ENCODE measurements around the gene CCDC137. TPM values are rescaled to one million over a fixed set of nuclear protein-coding genes. Genes with fewer than 3 reads are reported as not detected.
A peak's percentile ranks its signal among the peaks of the same experiment; 100 is the strongest.
"Not testable (repeated sequence)": the region's sequence is repeated elsewhere in the genome, so short reads cannot be mapped to it uniquely, and the experiment has no call there.

CCDC137 gene, protein sequence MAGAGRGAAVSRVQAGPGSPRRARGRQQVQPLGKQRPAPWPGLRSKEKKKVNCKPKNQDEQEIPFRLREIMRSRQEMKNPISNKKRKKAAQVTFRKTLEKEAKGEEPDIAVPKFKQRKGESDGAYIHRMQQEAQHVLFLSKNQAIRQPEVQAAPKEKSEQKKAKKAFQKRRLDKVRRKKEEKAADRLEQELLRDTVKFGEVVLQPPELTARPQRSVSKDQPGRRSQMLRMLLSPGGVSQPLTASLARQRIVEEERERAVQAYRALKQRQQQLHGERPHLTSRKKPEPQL
- total RNA-seq = 10 to 100 TPM in 2 of 4 donors, 1 to 10 TPM in 2; 6.7 to 17.1 (median 11.2) TPM

DNA sequence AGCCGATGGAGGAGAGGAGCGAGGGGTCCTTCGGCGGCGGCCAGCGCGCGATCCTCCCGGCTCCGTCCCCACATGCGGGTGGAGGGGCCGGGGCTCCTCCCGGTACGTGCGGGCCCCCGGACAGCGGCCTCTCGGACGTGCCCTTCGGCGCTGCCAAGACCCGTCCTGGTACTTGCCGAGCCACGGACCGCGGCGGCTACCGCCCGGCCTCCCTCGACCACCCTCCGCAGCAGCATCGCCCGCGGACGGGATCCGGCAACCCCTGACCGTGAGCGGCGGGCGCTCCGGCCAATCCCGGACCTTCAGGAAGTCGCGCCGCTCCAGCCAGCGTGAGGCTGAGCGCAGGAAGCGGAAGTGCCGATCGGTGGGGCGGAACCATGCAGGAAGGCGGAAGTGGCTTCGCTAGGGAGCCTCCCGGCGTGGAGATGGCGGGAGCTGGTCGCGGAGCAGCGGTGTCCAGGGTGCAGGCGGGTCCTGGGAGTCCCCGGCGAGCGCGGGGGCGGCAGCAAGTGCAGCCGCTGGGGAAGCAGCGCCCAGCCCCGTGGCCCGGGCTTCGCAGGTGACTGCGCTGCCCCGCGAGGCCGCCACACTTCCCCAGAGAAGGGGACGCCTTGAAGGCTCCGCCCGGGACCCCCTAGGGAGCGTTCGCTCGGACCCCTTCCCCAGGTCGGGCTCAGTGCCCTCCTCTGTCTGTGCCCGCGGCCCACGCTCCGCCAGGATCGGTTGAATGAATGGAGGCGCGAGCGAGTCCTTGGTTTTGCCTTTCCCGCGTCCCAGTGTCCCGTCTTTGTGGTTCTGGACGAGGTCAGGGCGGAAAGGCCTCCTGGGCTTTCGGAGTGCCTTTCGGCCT is at the start of gene CCDC137, which contains the start of gene OXLD1:
Gene CCDC137, plus strand, starts transcription at position 396 of the 850 bp plus-strand sequence. Its CDS starts 30 bp downstream, at position 426.
Gene OXLD1, minus strand, starts transcription at position 264 of the 850 bp plus-strand sequence. Its CDS starts 28 bp downstream, at position 236.
- H3K9me3 ChIP-seq = no peaks in the 10 kb centered on the region
- peak within 1 kb of the TSS; percentile 78 to 97 (median 88) for H3K4me3 ChIP-seq
- TF ChIP-seq, protein P1, sequence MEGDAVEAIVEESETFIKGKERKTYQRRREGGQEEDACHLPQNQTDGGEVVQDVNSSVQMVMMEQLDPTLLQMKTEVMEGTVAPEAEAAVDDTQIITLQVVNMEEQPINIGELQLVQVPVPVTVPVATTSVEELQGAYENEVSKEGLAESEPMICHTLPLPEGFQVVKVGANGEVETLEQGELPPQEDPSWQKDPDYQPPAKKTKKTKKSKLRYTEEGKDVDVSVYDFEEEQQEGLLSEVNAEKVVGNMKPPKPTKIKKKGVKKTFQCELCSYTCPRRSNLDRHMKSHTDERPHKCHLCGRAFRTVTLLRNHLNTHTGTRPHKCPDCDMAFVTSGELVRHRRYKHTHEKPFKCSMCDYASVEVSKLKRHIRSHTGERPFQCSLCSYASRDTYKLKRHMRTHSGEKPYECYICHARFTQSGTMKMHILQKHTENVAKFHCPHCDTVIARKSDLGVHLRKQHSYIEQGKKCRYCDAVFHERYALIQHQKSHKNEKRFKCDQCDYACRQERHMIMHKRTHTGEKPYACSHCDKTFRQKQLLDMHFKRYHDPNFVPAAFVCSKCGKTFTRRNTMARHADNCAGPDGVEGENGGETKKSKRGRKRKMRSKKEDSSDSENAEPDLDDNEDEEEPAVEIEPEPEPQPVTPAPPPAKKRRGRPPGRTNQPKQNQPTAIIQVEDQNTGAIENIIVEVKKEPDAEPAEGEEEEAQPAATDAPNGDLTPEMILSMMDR (IDR thresholded peaks at IDR 0.05 in 4 of 5, conservative IDR thresholded peaks at IDR 0.05 in 1 of 5) = no peak
- TF ChIP-seq POLR2A (IDR thresholded peaks at IDR 0.05) = peak; percentile 69 to 88
- peaks cover 0 to 35% of the 10 kb centered on the region in 2 donors for H3K36me3 ChIP-seq
- peaks cover 19 to 21% of the 10 kb centered on the region in 2 donors for H3K4me1 ChIP-seq
- peak within 1 kb of the TSS; percentile 73 to 87 (median 84) for H3K27ac ChIP-seq
- DNase-seq (peak; percentile 93), ATAC-seq (peak; percentile 97 to 98)
- intact Hi-C loops (cut with DNase I; ENCODE audit: low total_unique reads) = loop anchor here (1.0 to 2.0 kb wide), 2 partner anchors 17 to 30 kb away; partner anchors contain the start of genes ARL16, NPLOC4 and TSPAN10
- H3K27me3 ChIP-seq = no peaks in the 10 kb centered on the region
- in situ Hi-C loops (cut with MboI; ENCODE audit: low sequenced_read_pairs in 4 of 4) = no loop called here

DNA sequence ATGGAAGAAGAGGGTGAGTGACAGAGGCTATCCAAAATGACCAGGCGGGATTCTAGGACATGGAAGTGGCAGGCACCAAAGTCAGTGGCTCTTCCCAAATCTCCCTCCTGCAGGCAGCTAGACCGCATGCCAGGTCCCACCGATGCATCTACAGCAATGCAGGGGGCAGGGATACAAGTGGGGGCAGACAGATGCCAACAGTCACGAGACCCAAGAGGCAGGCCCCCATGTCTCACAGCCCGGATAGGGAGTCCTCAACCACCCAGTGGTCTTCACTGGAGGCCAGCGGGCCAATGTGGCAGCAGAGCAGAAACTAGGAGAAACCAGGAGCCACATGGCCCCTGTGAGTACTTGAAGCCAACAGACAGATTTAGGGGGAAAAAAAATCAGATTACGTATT is 49.7 kb upstream of the CCDC137 start:
- H3K36me3 ChIP-seq = peaks cover 0 to 57% of the 10 kb centered on the region in 2 donors
- peaks cover 18 to 24% of the 10 kb centered on the region in 2 donors for H3K4me1 ChIP-seq
- in situ Hi-C loops (cut with MboI; ENCODE audit: low sequenced_read_pairs in 4 of 4) = loop anchor here in 1 of 4 donors (25.0 kb wide), 1 partner anchor 355 kb away; no protein-coding TSS in a partner anchor
- H3K4me3 ChIP-seq = no peak overlapping the region
- H3K9me3 ChIP-seq = no peaks in the 10 kb centered on the region
- intact Hi-C loops (cut with DNase I; ENCODE audit: low total_unique reads) = no loop called here
- no peak for DNase-seq
- no peak overlapping the region for H3K27ac ChIP-seq
- no peak for ATAC-seq
- no peak for TF ChIP-seq POLR2A (IDR thresholded peaks at IDR 0.05)
- TF ChIP-seq, protein P1 (IDR thresholded peaks at IDR 0.05 in 4 of 5, conservative IDR thresholded peaks at IDR 0.05 in 1 of 5) = no peak
- H3K27me3 ChIP-seq = no peaks in the 10 kb centered on the region

DNA sequence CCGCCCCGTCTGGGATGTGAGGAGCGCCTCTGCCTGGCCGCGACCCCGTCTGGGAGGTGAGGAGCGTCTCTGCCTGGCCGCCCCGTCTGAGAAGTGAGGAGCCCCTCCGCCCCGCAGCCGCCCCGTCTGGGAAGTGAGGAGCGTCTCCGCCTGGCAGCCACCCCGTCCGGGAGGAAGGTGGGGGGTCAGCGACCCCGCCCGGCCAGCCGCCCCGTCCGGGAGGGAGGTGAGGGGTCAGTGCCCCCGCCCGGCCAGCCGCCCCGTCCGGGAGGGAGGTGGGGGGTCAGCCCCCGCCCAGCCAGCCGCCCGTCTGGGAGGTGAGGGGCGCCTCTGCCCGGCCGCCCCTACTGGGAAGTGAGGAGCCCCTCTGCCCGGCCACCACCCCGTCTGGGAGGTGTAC is 48.2 kb upstream of the CCDC137 start:
- H3K9me3 ChIP-seq; H3K4me3 ChIP-seq; H3K27me3 ChIP-seq; ATAC-seq; intact Hi-C loops (cut with DNase I; ENCODE audit: low total_unique reads); DNase-seq; H3K27ac ChIP-seq: not testable (repeated sequence)
- in situ Hi-C loops (cut with MboI; ENCODE audit: low sequenced_read_pairs in 4 of 4) = loop anchor here in 1 of 4 donors (25.0 kb wide), 1 partner anchor 356 kb away; no protein-coding TSS in a partner anchor
- H3K4me1 ChIP-seq = peaks cover 18 to 22% of the 10 kb centered on the region in 2 donors
- H3K36me3 ChIP-seq = peaks cover 0 to 57% of the 10 kb centered on the region in 2 donors

DNA sequence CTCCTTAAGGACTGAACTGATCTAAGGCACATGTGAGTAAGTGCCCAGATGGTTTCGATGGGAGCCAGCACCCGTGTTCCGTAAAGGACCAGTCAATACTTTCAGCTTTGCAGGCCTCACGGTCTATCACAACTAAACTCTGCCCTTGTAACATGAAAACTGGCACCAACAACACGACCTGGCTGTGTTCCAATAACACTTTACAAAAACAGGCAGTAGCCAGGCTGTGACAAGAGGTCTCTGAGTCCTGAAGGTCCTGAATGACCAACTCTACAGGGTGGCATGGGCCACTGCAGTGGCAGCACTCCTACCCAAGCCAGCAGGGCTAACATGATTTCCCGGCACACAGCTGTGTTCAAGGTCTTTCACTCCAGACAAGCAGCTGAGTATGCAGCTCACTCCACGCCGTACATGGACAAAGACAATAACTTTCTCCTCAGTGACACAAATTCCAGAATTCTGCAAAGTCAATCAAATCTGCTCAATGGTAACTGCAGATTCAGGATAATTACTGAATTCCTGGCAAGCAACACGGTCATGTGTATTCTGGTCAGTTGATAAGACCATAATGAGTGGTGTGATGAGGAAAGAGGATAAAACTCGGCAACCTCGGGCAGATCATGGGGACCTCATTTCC is 44.9 kb upstream of the CCDC137 start:
- intact Hi-C loops (cut with DNase I; ENCODE audit: low total_unique reads) = no loop called here
- TF ChIP-seq, protein P1 (IDR thresholded peaks at IDR 0.05 in 4 of 5, conservative IDR thresholded peaks at IDR 0.05 in 1 of 5) = no peak
- TF ChIP-seq POLR2A (IDR thresholded peaks at IDR 0.05) = no peak
- ATAC-seq = peak; percentile 11 to 23
- in situ Hi-C loops (cut with MboI; ENCODE audit: low sequenced_read_pairs in 4 of 4) = loop anchor here in 1 of 4 donors (25.0 kb wide), 1 partner anchor 359 kb away; no protein-coding TSS in a partner anchor
- Histone ChIP-seq H3K27ac (peak overlapping the region in 2 of 4 donors; percentile 20 to 25), H3K4me3 (no peak overlapping the region), H3K27me3 (no peaks in the 10 kb centered on the region), H3K36me3 (peaks cover 0 to 72% of the 10 kb centered on the region in 2 donors), H3K4me1 (no peaks in the 10 kb centered on the region), H3K9me3 (no peaks in the 10 kb centered on the region)
- DNase-seq = no peak
